A673 (cell line): ENCODE measurements around the gene CD164.

Experiments used
- EZH2 ChIP-seq: fragments of 200-600 bp; sonication (generic); IDR thresholded peaks from 2 replicates; pipeline ENCODE4 v1.6.1; 2017; ENCODE audit warnings: borderline replicate concordance, low read depth, mild to moderate bottlenecking, mixed read lengths, antibody characterized with exemption, low read length; ENCODE audit not compliant: poor library complexity, severe bottlenecking
- TF ChIP-seq, protein P1 (sequence below): fragments of 300-800, 200-600 bp; sonication (generic); conservative IDR thresholded peaks from 2 replicates; pipeline ENCODE4 v1.5.1; 2017; ENCODE audit warnings: low read depth, mild to moderate bottlenecking, antibody characterized with exemption, low read length, moderate library complexity, mixed read lengths

DNA sequence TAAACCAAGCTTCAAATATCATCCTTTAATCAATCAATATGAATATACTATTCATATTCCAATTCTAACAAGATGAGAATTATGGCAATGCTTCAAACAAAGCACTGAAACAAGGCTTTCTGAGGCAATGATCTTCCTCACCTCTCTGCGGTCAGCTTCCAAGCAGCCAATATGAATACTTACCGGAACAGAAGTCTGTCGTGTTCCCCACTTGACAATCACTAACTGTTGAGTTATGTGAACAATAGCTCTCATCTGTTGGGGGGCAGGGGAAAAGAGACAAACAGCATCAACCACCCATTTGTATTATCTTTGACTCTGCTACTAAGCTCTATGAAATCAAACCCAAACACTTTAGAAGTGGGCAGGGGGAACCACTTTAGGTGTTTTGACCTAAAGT is 4.5 kb downstream of the CD164 start:
- TF ChIP-seq EZH2: no peak
- TF ChIP-seq, protein P1, sequence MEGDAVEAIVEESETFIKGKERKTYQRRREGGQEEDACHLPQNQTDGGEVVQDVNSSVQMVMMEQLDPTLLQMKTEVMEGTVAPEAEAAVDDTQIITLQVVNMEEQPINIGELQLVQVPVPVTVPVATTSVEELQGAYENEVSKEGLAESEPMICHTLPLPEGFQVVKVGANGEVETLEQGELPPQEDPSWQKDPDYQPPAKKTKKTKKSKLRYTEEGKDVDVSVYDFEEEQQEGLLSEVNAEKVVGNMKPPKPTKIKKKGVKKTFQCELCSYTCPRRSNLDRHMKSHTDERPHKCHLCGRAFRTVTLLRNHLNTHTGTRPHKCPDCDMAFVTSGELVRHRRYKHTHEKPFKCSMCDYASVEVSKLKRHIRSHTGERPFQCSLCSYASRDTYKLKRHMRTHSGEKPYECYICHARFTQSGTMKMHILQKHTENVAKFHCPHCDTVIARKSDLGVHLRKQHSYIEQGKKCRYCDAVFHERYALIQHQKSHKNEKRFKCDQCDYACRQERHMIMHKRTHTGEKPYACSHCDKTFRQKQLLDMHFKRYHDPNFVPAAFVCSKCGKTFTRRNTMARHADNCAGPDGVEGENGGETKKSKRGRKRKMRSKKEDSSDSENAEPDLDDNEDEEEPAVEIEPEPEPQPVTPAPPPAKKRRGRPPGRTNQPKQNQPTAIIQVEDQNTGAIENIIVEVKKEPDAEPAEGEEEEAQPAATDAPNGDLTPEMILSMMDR: no peak
